GM20000 (cell line): ENCODE data around the gene ZNF219.

ENCODE experiments used
- DNase-seq: peaks from one replicate; pipeline ENCODE4 v3.0.0; 2012; ENCODE audit warnings: low spot score
- TF ChIP-seq, protein P1 (sequence below): IDR thresholded peaks from 2 replicates; pipeline ENCODE4 v1.5.1; 2012; ENCODE audit warnings: mild to moderate bottlenecking, control low read depth; ENCODE audit errors: extremely low read depth, missing control alignments

ZNF219 gene

DNA sequence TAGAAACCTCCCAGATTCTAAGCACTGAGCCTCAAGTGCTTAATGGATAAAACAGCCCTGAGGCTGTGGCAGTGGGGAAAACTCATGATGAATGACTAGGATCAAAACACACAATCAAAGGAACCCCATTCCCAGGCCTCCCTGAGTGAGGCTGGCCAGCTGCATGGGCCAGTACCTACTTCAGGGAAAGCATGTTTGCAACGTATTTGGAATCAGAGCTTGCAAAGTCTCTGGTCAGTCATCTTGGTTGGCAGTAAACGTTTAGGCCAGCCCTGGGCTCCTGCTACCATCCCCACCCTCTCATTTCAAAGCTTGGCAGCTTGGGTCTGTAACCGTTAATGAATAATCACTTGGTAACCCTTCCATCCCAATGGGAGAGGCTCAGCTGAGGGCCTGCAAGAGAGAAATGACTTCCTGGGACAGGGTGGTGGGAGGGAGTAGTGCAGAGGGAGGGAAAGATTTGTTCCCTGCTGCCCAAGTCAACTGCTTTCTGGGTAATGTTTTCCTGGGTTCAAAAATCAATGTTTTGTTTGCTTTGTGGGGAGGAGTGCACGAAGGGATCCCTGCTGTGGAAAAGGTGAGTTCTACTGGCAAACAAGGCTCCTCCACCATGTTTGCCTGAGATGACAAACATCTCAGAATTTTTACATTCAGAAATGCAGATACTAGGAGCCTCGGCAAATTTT, 42.9 kb downstream of the ZNF219 start:
- DNase-seq: no peak
- TF ChIP-seq, protein P1, sequence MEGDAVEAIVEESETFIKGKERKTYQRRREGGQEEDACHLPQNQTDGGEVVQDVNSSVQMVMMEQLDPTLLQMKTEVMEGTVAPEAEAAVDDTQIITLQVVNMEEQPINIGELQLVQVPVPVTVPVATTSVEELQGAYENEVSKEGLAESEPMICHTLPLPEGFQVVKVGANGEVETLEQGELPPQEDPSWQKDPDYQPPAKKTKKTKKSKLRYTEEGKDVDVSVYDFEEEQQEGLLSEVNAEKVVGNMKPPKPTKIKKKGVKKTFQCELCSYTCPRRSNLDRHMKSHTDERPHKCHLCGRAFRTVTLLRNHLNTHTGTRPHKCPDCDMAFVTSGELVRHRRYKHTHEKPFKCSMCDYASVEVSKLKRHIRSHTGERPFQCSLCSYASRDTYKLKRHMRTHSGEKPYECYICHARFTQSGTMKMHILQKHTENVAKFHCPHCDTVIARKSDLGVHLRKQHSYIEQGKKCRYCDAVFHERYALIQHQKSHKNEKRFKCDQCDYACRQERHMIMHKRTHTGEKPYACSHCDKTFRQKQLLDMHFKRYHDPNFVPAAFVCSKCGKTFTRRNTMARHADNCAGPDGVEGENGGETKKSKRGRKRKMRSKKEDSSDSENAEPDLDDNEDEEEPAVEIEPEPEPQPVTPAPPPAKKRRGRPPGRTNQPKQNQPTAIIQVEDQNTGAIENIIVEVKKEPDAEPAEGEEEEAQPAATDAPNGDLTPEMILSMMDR: no peak

DNA sequence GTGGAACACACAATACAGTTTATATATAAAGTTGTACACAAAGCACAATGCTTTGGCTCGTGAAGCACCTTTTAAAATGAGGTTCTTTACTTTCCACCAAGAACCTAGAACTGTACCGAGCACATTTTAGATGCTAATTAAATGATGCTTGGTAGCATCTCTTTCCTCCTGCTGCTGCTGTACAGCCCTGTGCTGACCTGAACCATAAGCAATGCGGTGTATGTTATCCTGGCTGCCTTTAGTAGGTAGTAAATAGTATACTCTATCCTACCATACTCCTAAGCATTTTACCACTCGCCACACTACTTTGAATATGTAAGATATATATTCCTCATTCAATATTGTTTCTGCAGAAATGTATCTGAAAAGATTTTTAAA, 43.7 kb downstream of the ZNF219 start:
- TF ChIP-seq, protein P1: no peak
- DNase-seq: no peak

GRCh38 chr14:21054123-21054767, 44.2 kb downstream of the ZNF219 start:
- no peak for DNase-seq
- TF ChIP-seq, protein P1: no peak

GRCh38 chr14:21053184-21054122, 45.0 kb downstream of the ZNF219 start:
- TF ChIP-seq, protein P1: no peak
- DNase-seq: no peak

DNA sequence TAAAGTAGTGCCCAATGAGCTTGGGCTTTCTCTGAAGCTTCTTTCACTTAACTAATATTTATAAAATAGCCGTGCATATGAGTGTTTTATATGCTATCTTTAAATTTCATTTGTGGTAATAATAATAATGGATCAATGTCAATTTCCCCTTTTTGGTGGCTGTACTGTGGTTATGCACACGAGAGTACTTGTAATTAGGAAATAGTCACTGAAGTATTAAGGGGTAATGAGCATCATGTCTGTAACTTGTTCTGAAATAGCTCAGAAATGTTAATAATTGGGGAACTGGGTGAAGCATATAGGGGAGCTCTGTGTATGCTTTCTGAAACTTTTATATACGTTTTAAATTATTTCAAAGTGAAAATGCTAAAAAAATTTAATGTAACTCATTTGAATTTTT, 47.9 kb downstream of the ZNF219 start:
- TF ChIP-seq, protein P1: no peak
- no peak for DNase-seq

DNA sequence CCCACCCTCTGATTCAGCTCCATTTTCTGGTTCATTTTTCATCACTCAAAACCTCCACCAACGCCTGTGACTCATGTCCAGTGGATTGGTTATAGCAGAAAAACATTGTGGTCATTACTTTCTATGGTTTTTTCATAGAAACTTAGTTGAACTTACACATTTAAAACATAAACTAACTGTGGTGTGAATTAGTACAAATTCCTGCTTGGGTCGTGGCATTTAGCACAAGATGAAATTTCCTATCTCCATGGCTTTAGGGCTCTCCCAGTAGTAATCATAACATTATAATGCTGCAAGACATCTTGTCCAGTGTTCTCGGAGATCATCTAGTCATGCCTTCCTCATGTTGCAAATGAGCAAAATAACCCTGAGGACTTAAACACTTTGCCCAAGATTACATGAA, 49.2 kb downstream of the ZNF219 start:
- DNase-seq: no peak

More for the DNA sequence above, 49.2 kb downstream of the ZNF219 start:
- TF ChIP-seq, protein P1: no peak
